KOPT-K1 (cell line): ENCODE measurements around the gene DYRK1A.

Source experiments
- H3K27ac ChIP-seq: fragments of 200-600 bp; sonication (generic); 2 replicates; pipeline ENCODE4 v1.5.1; 2016; ENCODE audit warnings: antibody characterized with exemption, mild to moderate bottlenecking, low read depth, low read length; ENCODE audit not compliant: poor library complexity, severe bottlenecking
- H3K36me3 ChIP-seq: fragments of 200-600 bp; sonication (generic); 2 replicates; pipeline ENCODE4 v1.5.1; 2017; ENCODE audit warnings: antibody characterized with exemption, mild to moderate bottlenecking, low read length, moderate library complexity; ENCODE audit not compliant: insufficient read depth
- H3K9me3 ChIP-seq: fragments of 200-600 bp; sonication (generic); 2 replicates; pipeline ENCODE4 v1.5.1; 2017; ENCODE audit warnings: antibody characterized with exemption, low read length, mild to moderate bottlenecking; ENCODE audit not compliant: insufficient read depth, poor library complexity, severe bottlenecking

Gene DYRK1A

GRCh38 chr21:37432710-37433455, 66.3 kb downstream of the DYRK1A start:
- no peak overlapping the region for H3K27ac ChIP-seq
- H3K36me3 ChIP-seq = peaks cover 7% of the 10 kb centered on the region
- no peaks in the 10 kb centered on the region for H3K9me3 ChIP-seq

- peaks cover 7% of the 10 kb centered on the region for H3K36me3 ChIP-seq
- H3K27ac ChIP-seq = no peak overlapping the region
- no peaks in the 10 kb centered on the region for H3K9me3 ChIP-seq
These were observed 66.9 kb downstream of the DYRK1A start for GRCh38 chr21:37433456-37433840.

- peaks cover 6% of the 10 kb centered on the region for H3K36me3 ChIP-seq
- peak overlapping the region; percentile 8 for H3K27ac ChIP-seq
- no peaks in the 10 kb centered on the region for H3K9me3 ChIP-seq
These were observed 68.5 kb downstream of the DYRK1A start for GRCh38 chr21:37435120-37435519.

GRCh38 chr21:37435711-37436110, 69.1 kb downstream of the DYRK1A start:
- peak overlapping the region; percentile 8 for H3K27ac ChIP-seq
- H3K9me3 ChIP-seq = no peaks in the 10 kb centered on the region
- H3K36me3 ChIP-seq = peaks cover 6% of the 10 kb centered on the region

GRCh38 chr21:37436174-37436573, 69.6 kb downstream of the DYRK1A start:
- Histone ChIP-seq H3K9me3 (no peaks in the 10 kb centered on the region), H3K36me3 (peaks cover 6% of the 10 kb centered on the region), H3K27ac (no peak overlapping the region)

- no peaks in the 10 kb centered on the region for H3K9me3 ChIP-seq
- peaks cover 6% of the 10 kb centered on the region for H3K36me3 ChIP-seq
- no peak overlapping the region for H3K27ac ChIP-seq
These were observed 71.0 kb downstream of the DYRK1A start for GRCh38 chr21:37437376-37438080.

GRCh38 chr21:37443683-37444082, 77.1 kb downstream of the DYRK1A start:
- H3K36me3 ChIP-seq = peaks cover 15% of the 10 kb centered on the region

GRCh38 chr21:37445228-37445627, 78.7 kb downstream of the DYRK1A start:
- H3K9me3 ChIP-seq = no peaks in the 10 kb centered on the region
- no peak overlapping the region for H3K27ac ChIP-seq
- H3K36me3 ChIP-seq = peaks cover 24% of the 10 kb centered on the region; the same call in 1 of the 2 replicates

More at GRCh38 chr21:37443683-37444082, 77.1 kb downstream of the DYRK1A start:
- Histone ChIP-seq H3K27ac (no peak overlapping the region), H3K9me3 (no peaks in the 10 kb centered on the region)

- no peaks in the 10 kb centered on the region for H3K9me3 ChIP-seq
- no peak overlapping the region for H3K27ac ChIP-seq
- peaks cover 25% of the 10 kb centered on the region; the same call in 1 of the 2 replicates for H3K36me3 ChIP-seq
These were observed 80.0 kb downstream of the DYRK1A start for GRCh38 chr21:37446552-37446951.

- Histone ChIP-seq H3K27ac (peak overlapping the region; percentile 27), H3K36me3 (peaks cover 25% of the 10 kb centered on the region; the same call in 1 of the 2 replicates), H3K9me3 (no peaks in the 10 kb centered on the region)
These were observed 80.8 kb downstream of the DYRK1A start for GRCh38 chr21:37447288-37447936.

GRCh38 chr21:37449302-37449937, 82.8 kb downstream of the DYRK1A start:
- no peak overlapping the region for H3K27ac ChIP-seq
- no peaks in the 10 kb centered on the region for H3K9me3 ChIP-seq
- H3K36me3 ChIP-seq = peaks cover 17% of the 10 kb centered on the region; the same call in 1 of the 2 replicates

GRCh38 chr21:37450445-37450941, 83.9 kb downstream of the DYRK1A start:
- no peak overlapping the region for H3K27ac ChIP-seq
- peaks cover 17% of the 10 kb centered on the region; the same call in 1 of the 2 replicates for H3K36me3 ChIP-seq

GRCh38 chr21:37451446-37451845, 84.9 kb downstream of the DYRK1A start:
- no peaks in the 10 kb centered on the region for H3K9me3 ChIP-seq
- H3K27ac ChIP-seq = no peak overlapping the region
- peaks cover 23% of the 10 kb centered on the region; the same call in 1 of the 2 replicates for H3K36me3 ChIP-seq

More at GRCh38 chr21:37450445-37450941, 83.9 kb downstream of the DYRK1A start:
- H3K9me3 ChIP-seq = no peaks in the 10 kb centered on the region

GRCh38 chr21:37452227-37452626, 85.7 kb downstream of the DYRK1A start:
- Histone ChIP-seq H3K27ac (no peak overlapping the region), H3K36me3 (peaks cover 28% of the 10 kb centered on the region; the same call in 1 of the 2 replicates), H3K9me3 (no peaks in the 10 kb centered on the region)
